Measurements from ENCODE around the gene MED13L.

DNA sequence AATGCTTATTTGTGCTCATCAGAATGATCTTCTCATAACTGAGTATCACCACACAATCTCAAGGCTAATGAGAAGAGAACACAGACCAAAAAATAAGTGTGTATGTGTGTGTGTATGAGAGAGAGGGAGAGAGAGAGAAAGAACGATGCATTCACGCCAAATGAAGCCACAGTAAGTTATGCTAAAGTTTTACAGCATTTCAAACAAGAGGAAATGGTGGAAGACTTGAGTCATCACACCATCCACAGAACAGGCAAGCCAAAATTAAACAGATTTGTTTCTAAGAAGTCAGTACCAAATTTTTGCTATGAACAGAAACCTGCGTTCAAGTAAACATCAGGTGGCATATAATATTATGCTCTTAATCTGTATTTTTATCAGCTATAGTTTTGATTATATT lies 141.2 kb downstream of the MED13L start:
- no peak for TF ChIP-seq POLR2A (IDR thresholded peaks at IDR 0.05)
- TF ChIP-seq, protein P1, sequence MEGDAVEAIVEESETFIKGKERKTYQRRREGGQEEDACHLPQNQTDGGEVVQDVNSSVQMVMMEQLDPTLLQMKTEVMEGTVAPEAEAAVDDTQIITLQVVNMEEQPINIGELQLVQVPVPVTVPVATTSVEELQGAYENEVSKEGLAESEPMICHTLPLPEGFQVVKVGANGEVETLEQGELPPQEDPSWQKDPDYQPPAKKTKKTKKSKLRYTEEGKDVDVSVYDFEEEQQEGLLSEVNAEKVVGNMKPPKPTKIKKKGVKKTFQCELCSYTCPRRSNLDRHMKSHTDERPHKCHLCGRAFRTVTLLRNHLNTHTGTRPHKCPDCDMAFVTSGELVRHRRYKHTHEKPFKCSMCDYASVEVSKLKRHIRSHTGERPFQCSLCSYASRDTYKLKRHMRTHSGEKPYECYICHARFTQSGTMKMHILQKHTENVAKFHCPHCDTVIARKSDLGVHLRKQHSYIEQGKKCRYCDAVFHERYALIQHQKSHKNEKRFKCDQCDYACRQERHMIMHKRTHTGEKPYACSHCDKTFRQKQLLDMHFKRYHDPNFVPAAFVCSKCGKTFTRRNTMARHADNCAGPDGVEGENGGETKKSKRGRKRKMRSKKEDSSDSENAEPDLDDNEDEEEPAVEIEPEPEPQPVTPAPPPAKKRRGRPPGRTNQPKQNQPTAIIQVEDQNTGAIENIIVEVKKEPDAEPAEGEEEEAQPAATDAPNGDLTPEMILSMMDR (IDR thresholded peaks at IDR 0.05): no peak

Data from lower leg skin (tissue), 3 donors.